ENCODE measurements around the gene OR8B12.

Gene OR8B12, protein sequence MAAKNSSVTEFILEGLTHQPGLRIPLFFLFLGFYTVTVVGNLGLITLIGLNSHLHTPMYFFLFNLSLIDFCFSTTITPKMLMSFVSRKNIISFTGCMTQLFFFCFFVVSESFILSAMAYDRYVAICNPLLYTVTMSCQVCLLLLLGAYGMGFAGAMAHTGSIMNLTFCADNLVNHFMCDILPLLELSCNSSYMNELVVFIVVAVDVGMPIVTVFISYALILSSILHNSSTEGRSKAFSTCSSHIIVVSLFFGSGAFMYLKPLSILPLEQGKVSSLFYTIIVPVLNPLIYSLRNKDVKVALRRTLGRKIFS

DNA sequence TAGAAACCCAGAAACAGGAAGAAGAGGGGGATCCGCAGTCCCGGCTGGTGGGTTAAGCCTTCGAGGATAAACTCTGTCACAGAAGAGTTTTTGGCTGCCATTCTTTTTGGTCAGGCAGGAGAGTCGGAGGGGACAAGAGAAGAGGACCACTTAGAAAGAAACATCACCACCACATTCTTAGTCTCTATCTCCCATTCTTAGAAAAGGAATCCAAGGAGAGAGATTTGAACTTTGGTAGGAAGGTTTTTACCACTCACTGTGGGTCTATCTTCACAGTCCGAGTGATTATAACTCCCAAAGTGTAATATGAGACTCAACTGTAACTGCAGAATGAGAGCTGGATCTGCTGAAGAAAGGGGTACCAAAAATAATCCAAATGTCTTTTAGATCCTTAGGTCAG, at the start of gene OR8B12:
Gene OR8B12 (minus strand): TSS at position 101 of the 400 bp plus-strand sequence. CDS start 0 bp downstream, at position 101.
- in situ Hi-C loops (cut with MboI; ENCODE audit: low sequenced_read_pairs): no loop called here

GRCh38 chr11:124592627-124593026, 49.2 kb upstream of the OR8B12 start:
- in situ Hi-C loops (cut with MboI; ENCODE audit: low sequenced_read_pairs): no loop called here

- in situ Hi-C loops (cut with MboI; ENCODE audit: low sequenced_read_pairs): no loop called here
These were observed 48.0 kb upstream of the OR8B12 start for GRCh38 chr11:124591430-124591829.

GRCh38 chr11:124586238-124586860, 42.9 kb upstream of the OR8B12 start:
- in situ Hi-C loops (cut with MboI; ENCODE audit: low sequenced_read_pairs): no loop called here

DNA sequence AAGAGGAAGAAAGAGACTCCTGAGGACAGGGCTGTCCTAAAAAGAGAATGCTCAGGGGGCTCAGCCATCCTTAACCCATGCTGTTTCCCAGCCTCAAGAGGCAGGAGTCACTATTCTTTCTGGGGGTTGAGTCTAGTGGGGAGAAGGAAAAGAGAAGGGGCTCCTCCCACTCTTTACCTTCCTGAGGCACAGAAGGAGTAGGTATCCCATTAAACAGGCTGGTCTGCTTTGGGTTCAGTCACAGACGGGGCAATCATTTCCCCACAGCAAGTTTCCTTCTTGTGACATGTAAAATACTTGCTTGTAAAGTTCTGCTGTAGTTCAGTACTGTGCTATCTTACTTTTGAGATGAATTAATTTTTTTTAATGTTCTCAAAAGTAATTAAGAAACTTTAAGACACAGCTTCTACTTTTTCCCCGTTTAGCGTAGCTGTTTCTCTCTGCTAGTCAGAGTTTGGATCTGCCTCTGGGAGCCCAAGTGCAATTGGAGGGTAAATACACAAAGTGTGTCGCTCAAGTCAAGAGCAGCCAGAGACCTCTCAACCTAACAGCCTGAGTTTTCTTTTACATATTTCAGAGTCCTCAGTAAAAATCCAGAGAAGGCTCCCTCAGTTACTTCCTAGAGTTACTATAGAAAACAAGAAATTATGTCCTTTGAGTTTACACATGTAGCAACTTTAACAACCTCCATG, 41.4 kb upstream of the OR8B12 start:
- in situ Hi-C loops (cut with MboI; ENCODE audit: low sequenced_read_pairs): no loop called here

DNA sequence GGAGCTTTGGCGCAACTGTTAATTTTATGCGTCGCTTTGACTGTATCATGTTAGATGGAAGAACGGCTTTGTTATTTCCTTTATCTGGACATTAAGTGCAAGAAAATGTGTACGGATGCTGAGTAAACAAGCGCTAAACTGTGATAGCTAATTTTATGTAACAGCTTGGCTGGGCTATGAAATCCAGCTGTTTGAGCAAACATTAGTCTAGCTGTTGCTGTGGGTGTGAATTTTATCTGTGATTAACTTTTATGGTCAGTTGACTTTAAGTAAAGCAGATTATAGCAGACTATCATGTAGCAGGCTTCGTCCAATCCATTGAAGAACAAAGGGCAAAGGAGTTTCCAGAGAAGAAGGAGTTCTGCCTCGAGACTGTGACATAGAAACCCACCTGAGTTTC, 40.3 kb upstream of the OR8B12 start:
- in situ Hi-C loops (cut with MboI; ENCODE audit: low sequenced_read_pairs): no loop called here

DNA sequence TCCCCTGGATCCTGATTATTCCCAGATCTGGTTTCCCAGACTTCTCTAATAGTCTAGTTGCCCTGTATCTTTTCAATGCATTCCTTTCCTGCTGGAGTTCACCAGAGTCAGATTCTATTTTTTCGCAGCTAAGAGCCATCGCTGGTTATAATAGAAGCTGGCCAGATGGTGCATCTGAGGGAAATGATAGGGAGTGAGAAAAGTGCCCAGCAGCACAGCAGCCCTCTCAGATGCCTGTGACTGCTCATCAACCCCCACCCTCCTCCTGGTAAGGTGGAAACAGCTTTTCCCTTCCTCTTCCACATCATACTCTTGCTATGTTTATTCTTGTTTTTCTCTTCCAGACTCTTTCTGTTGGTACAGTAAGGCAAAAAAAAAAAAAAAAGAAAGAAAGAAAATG, 39.1 kb upstream of the OR8B12 start:
- in situ Hi-C loops (cut with MboI; ENCODE audit: low sequenced_read_pairs): no loop called here

- in situ Hi-C loops (cut with MboI; ENCODE audit: low sequenced_read_pairs): no loop called here
These were observed 38.4 kb upstream of the OR8B12 start for GRCh38 chr11:124581817-124582216.

DNA sequence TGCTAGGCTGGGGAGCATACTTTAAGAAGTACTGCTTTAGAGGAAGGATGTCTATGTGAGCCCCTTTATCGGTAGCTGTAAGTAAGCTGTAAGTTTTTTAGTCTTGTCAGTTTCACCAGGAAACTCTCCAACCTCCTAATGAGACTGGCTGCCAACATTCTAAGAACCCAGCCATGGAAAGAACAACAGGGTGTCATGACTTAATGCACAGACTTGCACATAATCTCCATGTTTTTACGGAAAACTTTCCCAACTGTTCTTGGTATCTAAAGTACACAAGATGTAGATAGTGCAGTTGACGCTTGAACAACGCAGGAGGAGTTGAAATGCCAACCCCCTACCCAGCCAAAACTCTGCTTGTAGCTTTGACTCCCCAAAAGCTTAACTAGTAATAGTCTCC, 35.3 kb upstream of the OR8B12 start:
- in situ Hi-C loops (cut with MboI; ENCODE audit: low sequenced_read_pairs): loop anchor here (10.0 kb wide), 1 partner anchor 164 kb away; no protein-coding TSS in a partner anchor

GRCh38 chr11:124577716-124578427, 34.4 kb upstream of the OR8B12 start:
- in situ Hi-C loops (cut with MboI; ENCODE audit: low sequenced_read_pairs): loop anchor here (10.0 kb wide), 1 partner anchor 163 kb away; no protein-coding TSS in a partner anchor

DNA sequence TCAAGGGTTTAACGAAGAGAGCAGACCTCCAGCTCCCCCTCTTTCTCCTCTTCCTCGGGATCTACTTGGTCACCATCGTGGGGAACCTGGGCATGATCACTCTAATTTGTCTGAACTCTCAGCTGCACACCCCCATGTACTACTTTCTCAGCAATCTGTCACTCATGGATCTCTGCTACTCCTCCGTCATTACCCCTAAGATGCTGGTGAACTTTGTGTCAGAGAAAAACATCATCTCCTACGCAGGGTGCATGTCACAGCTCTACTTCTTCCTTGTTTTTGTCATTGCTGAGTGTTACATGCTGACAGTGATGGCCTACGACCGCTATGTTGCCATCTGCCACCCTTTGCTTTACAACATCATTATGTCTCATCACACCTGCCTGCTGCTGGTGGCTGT, 26.7 kb upstream of the OR8B12 start:
- in situ Hi-C loops (cut with MboI; ENCODE audit: low sequenced_read_pairs): loop anchor here (10.0 kb wide), 1 partner anchor 155 kb away; no protein-coding TSS in a partner anchor

DNA sequence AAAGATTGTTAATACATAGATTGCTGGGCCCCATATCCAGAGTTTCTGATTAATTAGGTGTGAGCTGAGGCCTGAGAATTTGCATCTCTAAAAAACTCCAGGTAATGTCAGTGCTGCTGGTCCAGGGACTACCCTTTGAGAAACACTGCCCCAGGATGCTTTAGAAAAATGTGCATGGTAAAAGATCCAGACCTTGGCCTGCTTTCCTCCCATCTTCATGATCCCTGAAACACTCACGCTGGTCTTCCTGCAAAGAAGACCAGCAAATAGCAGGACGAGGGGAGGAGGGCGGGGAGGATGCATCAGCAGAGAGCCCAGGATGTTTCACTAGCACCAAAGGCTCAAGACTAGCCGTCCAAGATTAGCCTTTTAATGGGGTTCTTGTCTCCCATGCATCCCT, 26.2 kb upstream of the OR8B12 start, which contains the start of gene OR8A1:
Gene OR8A1 (plus strand): TSS at position 301 of the 400 bp plus-strand sequence. CDS start 123 bp downstream, outside the sequence.
- in situ Hi-C loops (cut with MboI; ENCODE audit: low sequenced_read_pairs): loop anchor here (10.0 kb wide), 1 partner anchor 155 kb away; no protein-coding TSS in a partner anchor

GRCh38 chr11:124556828-124557227, 13.4 kb upstream of the OR8B12 start:
- in situ Hi-C loops (cut with MboI; ENCODE audit: low sequenced_read_pairs): no loop called here

DNA sequence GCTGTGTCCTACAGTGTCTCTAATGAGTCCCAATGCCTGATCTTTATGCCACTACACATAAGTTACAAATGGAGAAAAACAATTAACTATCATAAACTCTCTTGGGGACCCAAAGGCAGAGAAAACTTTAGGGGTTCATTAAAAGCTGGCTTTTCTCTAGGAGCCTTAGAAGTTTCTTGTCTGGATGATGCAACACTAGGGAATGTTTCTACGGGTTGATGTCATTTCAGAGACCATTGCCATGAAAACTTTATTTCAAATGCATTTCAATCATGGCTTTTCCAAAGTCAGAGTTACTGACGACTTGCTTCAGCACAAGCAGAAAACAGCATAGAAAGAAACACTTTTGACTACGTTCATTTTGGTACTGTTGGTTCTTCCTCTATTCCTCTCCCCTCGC, 8.5 kb upstream of the OR8B12 start:
- in situ Hi-C loops (cut with MboI; ENCODE audit: low sequenced_read_pairs): no loop called here

DNA sequence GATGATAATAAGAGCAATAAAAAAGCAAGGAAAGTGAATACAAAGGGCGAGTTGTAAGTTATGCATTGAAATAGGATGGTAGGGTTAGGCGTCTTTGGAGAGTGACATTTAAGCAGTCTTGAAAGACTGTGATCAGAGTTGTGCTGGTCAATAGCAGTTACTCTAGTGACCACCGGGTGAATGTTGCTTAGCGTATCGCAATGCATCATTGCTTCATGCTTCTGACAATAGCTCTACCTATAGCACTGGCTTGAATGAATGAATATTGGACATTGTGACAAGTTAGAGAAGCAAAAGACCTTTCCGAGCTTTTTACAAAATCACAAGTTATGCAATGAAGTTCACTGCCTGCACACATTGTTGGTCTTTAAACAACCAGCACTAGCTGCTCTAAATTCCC, 7.7 kb upstream of the OR8B12 start:
- in situ Hi-C loops (cut with MboI; ENCODE audit: low sequenced_read_pairs): no loop called here

DNA sequence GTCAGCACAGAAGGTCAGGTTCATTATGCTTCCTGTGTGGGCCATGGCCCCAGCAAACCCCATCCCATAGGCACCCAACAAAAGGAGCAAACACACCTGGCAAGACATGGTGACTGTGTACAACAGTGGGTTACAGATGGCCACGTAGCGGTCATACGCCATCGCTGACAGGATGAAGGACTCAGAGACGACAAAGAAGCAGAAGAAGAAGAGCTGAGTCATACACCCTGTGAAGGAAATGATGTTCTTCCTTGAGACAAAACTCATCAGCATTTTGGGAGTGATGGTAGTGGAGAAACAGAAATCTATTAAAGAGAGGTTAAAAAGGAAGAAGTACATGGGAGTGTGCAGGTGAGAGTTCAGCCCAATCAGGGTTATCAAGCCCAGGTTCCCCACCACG, 309 bp downstream of the OR8B12 start:
- in situ Hi-C loops (cut with MboI; ENCODE audit: low sequenced_read_pairs): no loop called here

- in situ Hi-C loops (cut with MboI; ENCODE audit: low sequenced_read_pairs): no loop called here
These were observed 2.2 kb downstream of the OR8B12 start for GRCh38 chr11:124541204-124541603.

DNA sequence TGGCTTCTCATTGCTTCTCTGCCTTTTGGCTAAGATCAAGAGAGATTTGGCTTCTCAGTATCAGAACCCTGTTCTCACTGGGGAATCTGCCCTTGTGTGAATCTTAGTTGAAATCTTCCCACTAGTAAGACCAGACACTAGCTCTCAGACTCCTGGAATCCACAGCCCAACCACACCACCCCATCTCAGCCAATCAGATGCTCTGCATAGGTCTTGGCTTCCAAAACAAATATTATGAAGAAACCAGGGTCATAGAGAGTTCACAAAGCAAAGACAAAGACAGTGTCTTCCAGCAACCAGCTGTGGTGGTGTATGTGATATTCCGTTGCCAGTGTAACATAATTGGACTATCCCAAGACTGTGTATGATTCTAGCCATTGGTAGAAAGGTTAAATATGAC, 5.4 kb downstream of the OR8B12 start:
- in situ Hi-C loops (cut with MboI; ENCODE audit: low sequenced_read_pairs): no loop called here

GRCh38 chr11:124536520-124536919, 6.9 kb downstream of the OR8B12 start:
- in situ Hi-C loops (cut with MboI; ENCODE audit: low sequenced_read_pairs): no loop called here

GRCh38 chr11:124535552-124536232, 7.8 kb downstream of the OR8B12 start:
- in situ Hi-C loops (cut with MboI; ENCODE audit: low sequenced_read_pairs): no loop called here
